Measurements from ENCODE around the gene ID3.

DNA sequence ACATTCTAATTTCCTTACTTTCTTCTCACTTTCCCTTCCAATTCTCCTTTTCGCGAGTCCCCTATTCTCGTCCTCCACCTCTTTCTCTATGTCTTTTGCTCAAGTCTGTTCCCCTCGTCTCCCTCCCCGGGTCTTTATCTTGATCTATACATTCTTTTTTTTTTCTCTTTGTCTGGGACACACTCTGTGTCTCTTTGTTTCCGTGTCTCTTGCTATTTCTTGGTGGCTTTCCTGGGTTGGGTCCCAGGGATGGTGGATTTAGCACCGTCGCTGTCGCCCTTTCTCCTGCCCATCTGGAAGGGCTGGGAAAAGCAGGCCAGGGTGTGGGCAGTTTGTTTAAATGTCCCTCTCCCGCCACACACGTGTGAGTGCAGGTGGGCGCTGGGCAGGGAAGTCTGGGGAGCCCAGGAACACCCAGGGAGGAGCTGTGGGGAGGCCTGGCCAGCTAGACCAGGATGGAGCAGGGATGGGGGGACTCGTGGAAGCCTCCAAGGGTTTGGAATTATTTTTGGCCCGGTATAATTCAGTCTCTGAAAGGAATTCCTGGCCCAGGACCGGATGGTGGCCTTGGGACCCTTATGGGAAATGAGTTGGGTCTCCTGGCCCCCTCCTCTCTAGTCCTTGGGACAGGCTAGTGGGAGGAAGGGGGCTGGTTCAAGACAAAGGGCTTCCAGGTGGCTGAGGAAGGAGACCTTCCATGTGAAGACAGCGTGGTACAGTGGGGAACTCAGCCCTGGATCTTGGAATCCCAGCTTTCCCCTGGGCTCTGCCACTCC is 9.5 kb upstream of the ID3 start:
- TF ChIP-seq POLR2A (IDR thresholded peaks at IDR 0.05) (no peak), EP300 (IDR thresholded peaks at IDR 0.05) (no peak)
- TF ChIP-seq, protein P1, sequence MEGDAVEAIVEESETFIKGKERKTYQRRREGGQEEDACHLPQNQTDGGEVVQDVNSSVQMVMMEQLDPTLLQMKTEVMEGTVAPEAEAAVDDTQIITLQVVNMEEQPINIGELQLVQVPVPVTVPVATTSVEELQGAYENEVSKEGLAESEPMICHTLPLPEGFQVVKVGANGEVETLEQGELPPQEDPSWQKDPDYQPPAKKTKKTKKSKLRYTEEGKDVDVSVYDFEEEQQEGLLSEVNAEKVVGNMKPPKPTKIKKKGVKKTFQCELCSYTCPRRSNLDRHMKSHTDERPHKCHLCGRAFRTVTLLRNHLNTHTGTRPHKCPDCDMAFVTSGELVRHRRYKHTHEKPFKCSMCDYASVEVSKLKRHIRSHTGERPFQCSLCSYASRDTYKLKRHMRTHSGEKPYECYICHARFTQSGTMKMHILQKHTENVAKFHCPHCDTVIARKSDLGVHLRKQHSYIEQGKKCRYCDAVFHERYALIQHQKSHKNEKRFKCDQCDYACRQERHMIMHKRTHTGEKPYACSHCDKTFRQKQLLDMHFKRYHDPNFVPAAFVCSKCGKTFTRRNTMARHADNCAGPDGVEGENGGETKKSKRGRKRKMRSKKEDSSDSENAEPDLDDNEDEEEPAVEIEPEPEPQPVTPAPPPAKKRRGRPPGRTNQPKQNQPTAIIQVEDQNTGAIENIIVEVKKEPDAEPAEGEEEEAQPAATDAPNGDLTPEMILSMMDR (IDR thresholded peaks at IDR 0.05) = no peak
